Measurements from ENCODE around the gene HEBP2.

Gene HEBP2

DNA sequence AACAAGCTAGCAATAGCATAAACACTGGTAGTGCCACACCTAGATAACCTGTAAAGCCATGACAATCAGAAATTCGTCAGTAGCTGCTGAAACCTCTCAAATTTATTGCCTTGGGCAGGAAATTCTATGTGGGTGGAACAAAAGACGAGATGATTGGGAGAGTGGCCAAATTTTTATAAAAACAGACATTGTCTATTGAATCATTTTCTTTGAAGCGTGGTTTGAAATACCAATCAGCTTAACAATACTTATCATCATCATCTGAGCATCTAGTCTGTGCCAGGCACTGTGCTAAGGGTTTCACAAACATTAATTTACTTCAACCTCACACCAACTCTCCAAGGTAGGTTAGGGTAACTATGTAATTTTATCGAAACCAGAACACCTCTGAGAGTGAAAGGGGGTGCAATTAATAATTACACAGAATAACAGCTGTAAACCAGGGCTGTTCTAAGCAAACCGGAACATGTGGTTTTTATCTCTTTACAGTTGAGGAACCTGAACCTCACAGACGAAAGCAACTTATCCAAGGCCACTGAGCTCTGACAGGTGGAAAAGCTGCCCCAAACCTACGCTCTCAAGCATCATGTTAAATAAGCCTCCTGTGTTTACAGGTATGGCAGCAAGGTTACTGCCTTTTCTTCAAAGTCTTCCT is 51.9 kb downstream of the HEBP2 start:
- no peak for DNase-seq

DNA sequence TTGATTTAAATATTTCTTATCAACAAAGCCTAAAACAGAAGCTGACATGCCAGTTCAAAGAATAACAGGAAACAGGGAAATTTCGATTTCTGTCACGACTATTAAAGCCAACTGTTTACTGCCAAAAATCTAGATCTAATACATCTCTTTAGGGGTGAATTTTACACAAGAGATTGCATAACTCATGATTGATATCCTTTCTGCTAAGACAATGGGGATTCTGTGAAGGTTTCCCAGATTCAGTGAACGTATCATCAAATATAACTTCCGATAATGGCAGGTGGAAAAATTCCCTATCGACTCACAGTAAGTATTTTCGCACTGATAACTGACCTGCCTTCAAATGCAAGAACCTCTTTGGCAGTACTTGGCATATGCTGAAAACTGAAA is 52.4 kb downstream of the HEBP2 start:
- DNase-seq = no peak

DNA sequence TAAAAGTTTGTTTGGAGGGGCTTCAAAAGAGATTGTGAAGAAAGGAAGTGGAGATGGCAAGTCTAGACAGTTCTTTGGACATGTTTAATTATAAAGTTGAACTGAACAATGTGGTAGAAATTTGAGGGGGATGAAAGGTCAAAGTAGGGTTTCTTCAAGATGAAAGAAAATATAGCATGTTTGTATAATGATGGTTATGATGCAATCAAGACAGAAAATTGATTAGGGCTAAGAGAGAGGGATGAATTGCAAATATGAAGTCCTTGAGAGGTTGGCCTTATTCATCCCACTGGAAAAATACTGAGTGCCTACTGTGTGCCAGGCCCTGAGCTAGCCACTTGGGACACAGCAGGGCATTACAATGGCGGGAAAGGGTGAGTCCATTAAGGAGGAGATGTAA is 57.6 kb downstream of the HEBP2 start:
- DNase-seq = no peak

DNA sequence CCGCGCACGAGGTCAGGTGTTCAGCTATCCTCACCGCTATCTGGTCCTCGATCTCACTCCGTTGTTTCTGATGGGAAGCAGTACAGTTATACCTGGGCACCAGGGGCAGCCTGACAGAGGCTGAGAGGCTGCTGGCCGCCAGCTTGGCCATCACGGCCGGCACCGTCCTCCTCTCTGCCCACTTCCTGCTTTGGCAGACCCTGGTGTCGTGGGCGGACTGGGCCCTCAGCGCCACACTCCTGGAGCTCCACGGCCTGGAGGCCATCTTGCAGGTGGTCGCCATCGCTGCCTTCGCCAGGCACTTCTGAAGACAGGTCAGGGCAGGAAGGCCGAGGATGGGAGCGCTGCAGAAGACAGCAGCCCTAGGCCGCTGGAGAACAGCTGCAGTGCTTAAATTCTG is 60.1 kb downstream of the HEBP2 start:
- no peak for DNase-seq

DNA sequence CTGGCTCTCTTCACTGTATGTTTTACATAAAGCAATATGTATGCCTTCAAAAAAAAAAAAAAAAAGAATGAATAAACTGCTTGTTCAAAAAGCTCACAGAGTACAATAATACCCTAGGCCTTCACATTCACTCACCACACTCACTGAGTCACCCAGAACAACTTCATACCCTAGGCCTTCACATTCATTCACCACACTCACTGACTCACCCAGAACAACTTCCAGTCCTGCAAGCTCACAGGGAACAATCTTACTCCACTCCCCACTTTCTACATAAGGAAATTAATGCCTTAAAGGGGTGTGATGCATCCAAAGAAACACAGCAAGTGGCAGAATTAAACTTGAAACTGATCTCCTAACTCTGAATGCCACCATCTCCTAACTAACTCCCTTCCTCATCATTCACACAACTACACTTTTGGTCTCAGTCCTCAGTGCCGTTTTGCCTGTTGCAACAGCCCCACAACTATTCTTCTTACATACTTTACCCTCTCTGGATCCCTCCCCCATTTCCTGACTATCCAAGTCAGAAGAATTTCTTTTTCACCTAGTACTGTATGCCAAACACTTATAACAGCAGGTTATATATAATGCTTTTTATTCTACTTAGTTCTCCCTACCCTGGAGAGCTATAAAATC is 61.1 kb downstream of the HEBP2 start:
- DNase-seq = no peak

DNA sequence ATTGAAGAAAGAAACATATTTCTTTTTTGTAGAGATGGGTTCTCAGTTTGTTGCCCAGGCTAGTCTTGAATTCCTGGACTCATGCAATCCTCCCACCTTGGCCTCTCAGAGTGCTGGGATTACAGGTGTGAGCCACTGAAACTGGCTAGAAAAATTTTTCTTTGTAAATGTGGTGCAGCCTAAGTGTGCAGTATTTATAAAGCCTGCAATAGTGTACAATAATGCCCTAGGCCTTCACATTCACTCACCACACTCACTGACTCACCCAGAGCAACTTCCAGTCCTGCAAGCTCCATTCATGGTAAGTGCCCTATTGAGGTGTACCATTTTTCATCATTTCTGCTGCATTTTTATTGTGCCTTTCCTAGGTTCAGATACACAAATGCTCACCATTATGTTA is 63.9 kb downstream of the HEBP2 start:
- DNase-seq = no peak

DNA sequence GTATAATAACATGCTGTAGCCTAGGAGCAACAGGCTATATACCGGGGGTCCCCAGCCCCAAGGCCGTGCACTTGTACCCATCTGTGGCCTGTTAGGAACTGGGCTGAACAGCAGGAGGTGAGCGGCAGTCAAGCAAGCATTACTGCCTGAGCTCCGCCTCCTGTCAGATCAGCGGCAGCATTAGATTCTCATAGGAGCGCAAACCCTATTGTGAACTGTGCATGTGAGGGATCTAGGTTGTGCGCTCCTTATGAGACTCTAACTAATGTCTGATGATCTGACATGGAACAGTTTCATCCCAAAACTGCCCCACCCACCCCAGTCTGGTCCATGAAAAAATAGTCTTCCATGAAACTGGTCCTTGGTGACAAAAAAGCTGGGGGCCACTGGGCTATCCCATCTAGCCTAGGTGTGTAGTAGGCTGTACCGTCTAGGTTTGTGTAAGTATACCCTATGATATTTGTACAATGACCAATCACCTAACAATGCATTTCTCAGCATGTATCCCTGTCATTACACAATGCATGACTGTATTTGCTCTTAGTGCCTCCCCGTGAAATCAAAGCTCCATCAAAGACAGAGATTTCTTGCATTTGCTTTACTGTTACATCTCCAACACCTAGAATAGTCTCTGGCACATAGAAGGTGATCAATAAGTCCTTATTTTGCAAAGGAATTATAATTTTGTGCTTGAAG is 64.4 kb downstream of the HEBP2 start:
- DNase-seq = no peak
